UCSD-AML1 (cell line): ENCODE measurements around the gene PGBD5.

ENCODE experiments used
- DNase-seq: peaks from one replicate; lab custom pipeline; 2025; ENCODE audit not compliant: unreplicated experiment; lab: John Stamatoyannopoulos, UW

The PGBD5 gene

GRCh38 chr1:230377851-230378250 lies 48.3 kb downstream of the PGBD5 start:
- DNase-seq: no peak

- no peak for DNase-seq
These were observed 48.8 kb downstream of the PGBD5 start for GRCh38 chr1:230377324-230377723.

GRCh38 chr1:230376296-230376695 lies 49.8 kb downstream of the PGBD5 start:
- DNase-seq: no peak

GRCh38 chr1:230375780-230376179 lies 50.4 kb downstream of the PGBD5 start:
- DNase-seq: no peak

GRCh38 chr1:230375147-230375546 lies 51.0 kb downstream of the PGBD5 start:
- no peak for DNase-seq

- no peak for DNase-seq
These were observed 54.0 kb downstream of the PGBD5 start for GRCh38 chr1:230371923-230372703.

- no peak for DNase-seq
These were observed 56.0 kb downstream of the PGBD5 start for GRCh38 chr1:230370109-230370508.

- no peak for DNase-seq
These were observed 57.3 kb downstream of the PGBD5 start for GRCh38 chr1:230368871-230369270.

GRCh38 chr1:230368363-230368762 lies 57.8 kb downstream of the PGBD5 start:
- no peak for DNase-seq

- no peak for DNase-seq
These were observed 59.6 kb downstream of the PGBD5 start for GRCh38 chr1:230366504-230366915.

GRCh38 chr1:230365723-230366307 lies 60.3 kb downstream of the PGBD5 start:
- DNase-seq: no peak

- no peak for DNase-seq
These were observed 63.2 kb downstream of the PGBD5 start for GRCh38 chr1:230362949-230363348.

GRCh38 chr1:230361941-230362340 lies 64.2 kb downstream of the PGBD5 start:
- no peak for DNase-seq

- DNase-seq: no peak
These were observed 66.0 kb downstream of the PGBD5 start for GRCh38 chr1:230359992-230360668.

- no peak for DNase-seq
These were observed 69.0 kb downstream of the PGBD5 start for GRCh38 chr1:230356869-230357794.

GRCh38 chr1:230356190-230356589 lies 69.9 kb downstream of the PGBD5 start:
- DNase-seq: no peak

GRCh38 chr1:230355594-230355993 lies 70.5 kb downstream of the PGBD5 start:
- no peak for DNase-seq

- no peak for DNase-seq
These were observed 71.0 kb downstream of the PGBD5 start for GRCh38 chr1:230355128-230355527.

- DNase-seq: no peak
These were observed 72.1 kb downstream of the PGBD5 start for GRCh38 chr1:230354005-230354404.

- DNase-seq: no peak
These were observed 73.6 kb downstream of the PGBD5 start for GRCh38 chr1:230352537-230352936.

- no peak for DNase-seq
These were observed 74.1 kb downstream of the PGBD5 start for GRCh38 chr1:230351983-230352382.
